Mesenchymal stem cell (in vitro differentiated cells and primary cell): ENCODE data around the gene STOML2.

ENCODE experiments used
- DNase-seq: peaks from one replicate; pipeline ENCODE4 v3.0.0-alpha.2; 2013
- H2AFZ ChIP-seq: one replicate; pipeline ENCODE4 v1.6.1; 2013; ENCODE audit warnings: low read depth, mild to moderate bottlenecking, control low read depth, inconsistent platforms, low read length, moderate library complexity
- H2AK5ac ChIP-seq: 2 replicates; pipeline ENCODE4 v1.6.1; 2013; ENCODE audit warnings: low read length, moderate library complexity, mild to moderate bottlenecking, inconsistent platforms; ENCODE audit not compliant: severe bottlenecking
- H2BK120ac ChIP-seq: one replicate; pipeline ENCODE4 v1.6.1; 2013; ENCODE audit warnings: low read depth, mild to moderate bottlenecking, inconsistent platforms, low read length, moderate library complexity
- H2BK12ac ChIP-seq, 2 experiments: one replicate each; pipeline ENCODE4 v1.6.1; 2013; ENCODE audit warnings: inconsistent platforms in 2 of 2, low read length in 2 of 2, mild to moderate bottlenecking in 2 of 2, moderate library complexity in 2 of 2, control low read depth in 1 of 2
- H2BK15ac ChIP-seq: one replicate; pipeline ENCODE4 v1.6.1; 2013; ENCODE audit warnings: mild to moderate bottlenecking, low read depth, inconsistent platforms; ENCODE audit not compliant: poor library complexity, severe bottlenecking
- H2BK5ac ChIP-seq: 2 replicates; pipeline ENCODE4 v1.6.1; 2013; ENCODE audit warnings: low read depth, mild to moderate bottlenecking, low read length, control low read depth, inconsistent platforms; ENCODE audit not compliant: poor library complexity, severe bottlenecking
- H3K14ac ChIP-seq, 2 experiments: one replicate each; pipeline ENCODE4 v1.6.1; 2013; ENCODE audit warnings: inconsistent platforms in 2 of 2, low read length in 2 of 2, control low read depth in 1 of 2, mild to moderate bottlenecking in 1 of 2, moderate library complexity in 1 of 2
- H3K18ac ChIP-seq, 2 experiments: one replicate each; pipeline ENCODE4 v1.6.1; 2013; ENCODE audit warnings: inconsistent platforms in 2 of 2, low read length in 2 of 2, control low read depth in 1 of 2, low read depth in 1 of 2, mild to moderate bottlenecking in 1 of 2
- H3K23ac ChIP-seq, 2 experiments: one replicate each; pipeline ENCODE4 v1.6.1; 2013; ENCODE audit warnings: inconsistent platforms in 2 of 2, low read length in 2 of 2, mild to moderate bottlenecking in 2 of 2, moderate library complexity in 2 of 2, control low read depth in 1 of 2
- H3K27ac ChIP-seq: 2 replicates; pipeline ENCODE4 v1.5.1; 2013; ENCODE audit warnings: mild to moderate bottlenecking, moderate library complexity, low read length, control low read depth, inconsistent platforms; ENCODE audit not compliant: poor library complexity, severe bottlenecking
- H3K27me3 ChIP-seq, 2 experiments: 2 replicates each; pipeline versions ENCODE4 v1.6.1 to v1.7.0; 2013; ENCODE audit warnings: low read length in 2 of 2, mild to moderate bottlenecking in 2 of 2, moderate library complexity in 2 of 2, control low read depth in 1 of 2, inconsistent platforms in 1 of 2; ENCODE audit not compliant: control insufficient read depth in 1 of 2, insufficient read depth in 1 of 2
- H3K36me3 ChIP-seq, 2 experiments: 2 replicates each; pipeline versions ENCODE4 v1.6.1 to v1.7.0; 2013; ENCODE audit warnings: low read length in 2 of 2, control low read depth in 1 of 2, inconsistent platforms in 1 of 2, low read depth in 1 of 2, mild to moderate bottlenecking in 1 of 2; ENCODE audit not compliant: insufficient read depth in 2 of 2, control insufficient read depth in 1 of 2
- H3K4ac ChIP-seq, 2 experiments: one replicate each; pipeline ENCODE4 v1.6.1; 2013; ENCODE audit warnings: inconsistent platforms in 2 of 2, low read length in 2 of 2, mild to moderate bottlenecking in 2 of 2, moderate library complexity in 2 of 2, control low read depth in 1 of 2, low read depth in 1 of 2
- H3K4me1 ChIP-seq: 2 replicates; pipeline ENCODE4 v1.6.1; 2013; ENCODE audit warnings: low read depth, low read length, control low read depth; ENCODE audit not compliant: control insufficient read depth, insufficient read depth
- H3K4me2 ChIP-seq: 2 replicates; pipeline ENCODE4 v1.6.1; 2013; ENCODE audit warnings: low read length, mild to moderate bottlenecking, inconsistent platforms; ENCODE audit not compliant: poor library complexity, severe bottlenecking
- H3K4me3 ChIP-seq, 2 experiments: 2 replicates each; pipeline versions ENCODE4 v1.5.1 to v1.7.0; 2013; ENCODE audit warnings: low read length in 2 of 2, mild to moderate bottlenecking in 2 of 2, control low read depth in 1 of 2, low read depth in 1 of 2; ENCODE audit not compliant: insufficient read depth in 1 of 2
- H3K79me1 ChIP-seq: replicated peaks from 2 replicates; pipeline ENCODE4 v1.6.1; 2013; ENCODE audit warnings: mild to moderate bottlenecking, control low read depth, low read length, inconsistent platforms; ENCODE audit not compliant: poor library complexity, severe bottlenecking
- H3K9ac ChIP-seq: 2 replicates; pipeline ENCODE4 v1.7.0; 2013; ENCODE audit warnings: mild to moderate bottlenecking, low read length, moderate library complexity
- H3K9me3 ChIP-seq: 2 replicates; pipeline ENCODE4 v1.7.0; 2013; ENCODE audit warnings: mild to moderate bottlenecking, low read length; ENCODE audit not compliant: control insufficient read depth
- H4K8ac ChIP-seq: one replicate; pipeline ENCODE4 v1.6.1; 2013; ENCODE audit warnings: inconsistent platforms, mild to moderate bottlenecking, low read length, moderate library complexity
- H4K91ac ChIP-seq: one replicate; pipeline ENCODE4 v1.6.1; 2013; ENCODE audit warnings: mild to moderate bottlenecking, low read length, inconsistent platforms
- WGBS: methylation state at CpG from one replicate; pipeline ENCODE4 v1.1.7; 2013; ENCODE audit warnings: mixed read lengths; 5-methylcytosine and 5-hydroxymethylcytosine counted together

STOML2 gene

GRCh38 chr9:35079426-35080341 lies 23.2 kb downstream of the STOML2 start, which contains the start of gene FANCG:
Gene FANCG, minus strand, starts transcription at chr9:35079942. Its CDS starts 418 bp downstream, at chr9:35079524.
- H3K4me2 ChIP-seq, result peak within 1 kb of the TSS; percentile 97
- no peak within 1 kb of the TSS for H2BK12ac ChIP-seq
- H3K36me3 ChIP-seq, result peaks cover 18 to 27% of the 10 kb centered on the region in 2 experiments
- H3K9ac ChIP-seq, result peak within 1 kb of the TSS; percentile 88
- H3K23ac ChIP-seq, result no peak within 1 kb of the TSS
- no peak within 1 kb of the TSS for H2AK5ac ChIP-seq
- H3K18ac ChIP-seq, result peak within 1 kb of the TSS in 1 of 2 experiments; percentile 63
- peak within 1 kb of the TSS; percentile 76 for H2BK15ac ChIP-seq
- H4K8ac ChIP-seq, result peak within 1 kb of the TSS; percentile 45
- H2AFZ ChIP-seq, result peak within 1 kb of the TSS; percentile 99
- H3K4me3 ChIP-seq, result peak within 1 kb of the TSS; percentile 83 to 91
- H3K4ac ChIP-seq, result peak within 1 kb of the TSS in 1 of 2 experiments; percentile 73
- H2BK120ac ChIP-seq, result no peak within 1 kb of the TSS
- H3K27me3 ChIP-seq, result no peaks in the 10 kb centered on the region
- peaks cover 10% of the 10 kb centered on the region for H3K4me1 ChIP-seq
- peak within 1 kb of the TSS; percentile 72 for H3K27ac ChIP-seq
- H3K9me3 ChIP-seq, result no peaks in the 10 kb centered on the region
- no peak within 1 kb of the TSS for H4K91ac ChIP-seq
- H2BK5ac ChIP-seq, result no peak within 1 kb of the TSS
- DNase-seq, result peak; percentile 94
- under 1% methylated on average over 59 of the region's 67 CpGs for WGBS
- peaks cover 33% of the 10 kb centered on the region for H3K79me1 ChIP-seq
- peak within 1 kb of the TSS in 1 of 2 experiments; percentile 79 for H3K14ac ChIP-seq

- no peak for DNase-seq
- H3K14ac ChIP-seq, result peak overlapping the region in 1 of 2 experiments; percentile 79
- no peak overlapping the region for H2BK12ac ChIP-seq
- no peaks in the 10 kb centered on the region for H3K27me3 ChIP-seq
- no peak overlapping the region for H2BK120ac ChIP-seq
- H3K36me3 ChIP-seq, result peaks cover 24 to 33% of the 10 kb centered on the region in 2 experiments
- H3K9ac ChIP-seq, result peak overlapping the region; percentile 88
- H3K18ac ChIP-seq, result peak overlapping the region in 1 of 2 experiments; percentile 44
- H4K8ac ChIP-seq, result no peak overlapping the region
- no peak overlapping the region for H3K27ac ChIP-seq
- no peak overlapping the region for H4K91ac ChIP-seq
- 3% methylated on average over 10 of the region's 10 CpGs for WGBS
- peak overlapping the region; percentile 97 for H3K4me2 ChIP-seq
- H3K79me1 ChIP-seq, result peaks cover 38% of the 10 kb centered on the region
- H2BK5ac ChIP-seq, result no peak overlapping the region
- peaks cover 10% of the 10 kb centered on the region for H3K4me1 ChIP-seq
- H2AK5ac ChIP-seq, result no peak overlapping the region
- no peak overlapping the region for H2BK15ac ChIP-seq
- H3K4me3 ChIP-seq, result peak overlapping the region; percentile 83 to 91
- peak overlapping the region; percentile 97 for H2AFZ ChIP-seq
- peak overlapping the region in 1 of 2 experiments; percentile 73 for H3K4ac ChIP-seq
- no peak overlapping the region for H3K23ac ChIP-seq
- H3K9me3 ChIP-seq, result no peaks in the 10 kb centered on the region
Measured at GRCh38 chr9:35079041-35079425, 23.9 kb downstream of the STOML2 start.

GRCh38 chr9:35078066-35078465 lies 24.9 kb downstream of the STOML2 start:
- Histone ChIP-seq H3K36me3 (peaks cover 27 to 40% of the 10 kb centered on the region in 2 experiments), H3K9ac (peak overlapping the region; percentile 88), H3K9me3 (no peaks in the 10 kb centered on the region), H2BK15ac (no peak overlapping the region), H3K18ac (no peak overlapping the region), H2AK5ac (no peak overlapping the region), H3K23ac (no peak overlapping the region), H3K4me1 (peaks cover 10% of the 10 kb centered on the region), H2AFZ (no peak overlapping the region), H4K8ac (no peak overlapping the region), H3K4me2 (no peak overlapping the region), H3K79me1 (peaks cover 44% of the 10 kb centered on the region), H2BK5ac (no peak overlapping the region), H2BK120ac (no peak overlapping the region), H3K27me3 (no peaks in the 10 kb centered on the region), H2BK12ac (no peak overlapping the region), H3K27ac (no peak overlapping the region), H3K4ac (no peak overlapping the region), H3K4me3 (peak overlapping the region in 1 of 2 experiments; percentile 91), H4K91ac (no peak overlapping the region), H3K14ac (no peak overlapping the region)
- WGBS, result 76% methylated on average over 4 of the region's 4 CpGs
- DNase-seq, result no peak

GRCh38 chr9:35076848-35077247 lies 26.1 kb downstream of the STOML2 start:
- H2AFZ ChIP-seq, result no peak overlapping the region
- peaks cover 44% of the 10 kb centered on the region for H3K79me1 ChIP-seq
- H3K4me2 ChIP-seq, result no peak overlapping the region
- no peak overlapping the region for H3K18ac ChIP-seq
- no peak overlapping the region for H4K8ac ChIP-seq
- no peaks in the 10 kb centered on the region for H3K9me3 ChIP-seq
- H2BK15ac ChIP-seq, result no peak overlapping the region
- H2BK12ac ChIP-seq, result no peak overlapping the region
- H3K4me1 ChIP-seq, result peaks cover 13% of the 10 kb centered on the region
- 93% methylated on average over 4 of the region's 4 CpGs for WGBS
- no peak overlapping the region for H3K14ac ChIP-seq
- H3K23ac ChIP-seq, result no peak overlapping the region
- DNase-seq, result no peak
- H3K4me3 ChIP-seq, result no peak overlapping the region
- H3K9ac ChIP-seq, result no peak overlapping the region
- no peak overlapping the region for H2AK5ac ChIP-seq
- no peak overlapping the region for H2BK120ac ChIP-seq
- H4K91ac ChIP-seq, result no peak overlapping the region
- H3K36me3 ChIP-seq, result peaks cover 30 to 40% of the 10 kb centered on the region in 2 experiments
- no peak overlapping the region for H3K27ac ChIP-seq
- H3K27me3 ChIP-seq, result no peaks in the 10 kb centered on the region
- H3K4ac ChIP-seq, result no peak overlapping the region
- H2BK5ac ChIP-seq, result no peak overlapping the region
